Middle frontal gyrus (tissue), 1 donor: ENCODE measurements around the gene OLFM4.
"Not testable (repeated sequence)": the region's sequence is repeated elsewhere in the genome, so short reads cannot be mapped to it uniquely, and the experiment has no call there.

Source experiments
- DNase-seq: peaks from one replicate; pipeline ENCODE4 v3.0.0-alpha.2; 2015; ENCODE audit warnings: low spot score; ENCODE audit errors: extremely low spot score

Gene OLFM4

GRCh38 chr13:53028637-53029203, at the start of gene OLFM4:
Gene OLFM4, plus strand, starts transcription at chr13:53028813. Its CDS starts 24 bp downstream, at chr13:53028837.
- DNase-seq, result no peak

- DNase-seq, result no peak
These were observed 49.6 kb upstream of the OLFM4 start for GRCh38 chr13:52978989-52979388.

GRCh38 chr13:52980695-52981094, 47.9 kb upstream of the OLFM4 start:
- DNase-seq, result no peak

GRCh38 chr13:52983836-52984235, 44.8 kb upstream of the OLFM4 start:
- no peak for DNase-seq

- DNase-seq, result no peak
These were observed 43.7 kb upstream of the OLFM4 start for GRCh38 chr13:52984881-52985363.

- DNase-seq, result no peak
These were observed 37.1 kb upstream of the OLFM4 start for GRCh38 chr13:52991344-52992020.

- DNase-seq, result no peak
These were observed 36.5 kb upstream of the OLFM4 start for GRCh38 chr13:52992110-52992509.

GRCh38 chr13:52994051-52994450, 34.6 kb upstream of the OLFM4 start:
- no peak for DNase-seq

- DNase-seq, result no peak
These were observed 33.7 kb upstream of the OLFM4 start for GRCh38 chr13:52994865-52995264.

- no peak for DNase-seq
These were observed 32.7 kb upstream of the OLFM4 start for GRCh38 chr13:52995946-52996345.

- no peak for DNase-seq
These were observed 30.4 kb upstream of the OLFM4 start for GRCh38 chr13:52997951-52998876.

GRCh38 chr13:52999093-52999696, 29.4 kb upstream of the OLFM4 start:
- no peak for DNase-seq

GRCh38 chr13:53001444-53002225, 27.0 kb upstream of the OLFM4 start:
- DNase-seq, result no peak

- DNase-seq, result no peak
These were observed 24.0 kb upstream of the OLFM4 start for GRCh38 chr13:53004573-53004972.

- DNase-seq, result no peak
These were observed 23.0 kb upstream of the OLFM4 start for GRCh38 chr13:53005626-53006025.

- DNase-seq, result no peak
These were observed 20.7 kb upstream of the OLFM4 start for GRCh38 chr13:53007872-53008271.

- no peak for DNase-seq
These were observed 18.1 kb upstream of the OLFM4 start for GRCh38 chr13:53010374-53011105.

GRCh38 chr13:53012707-53013106, 15.9 kb upstream of the OLFM4 start:
- no peak for DNase-seq

- DNase-seq, result no peak
These were observed 15.5 kb upstream of the OLFM4 start for GRCh38 chr13:53013113-53013512.

- DNase-seq, result not testable (repeated sequence)
These were observed 14.6 kb upstream of the OLFM4 start for GRCh38 chr13:53014018-53014417.
